Heart left ventricle (tissue), 16 donors: ENCODE results near the gene GLG1. TPM values are rescaled to one million over a fixed set of nuclear protein-coding genes. Genes with fewer than 3 reads are reported as not detected.

Source experiments
- ATAC-seq, 4 donors: fragments of 200-7000 bp; cut with Tn5 transposase; one replicate each; pipeline ENCODE4 v1.9.1; 2020 to 2022; ENCODE audit warnings: moderate library complexity in 4 of 4, mild to moderate bottlenecking in 3 of 4, moderate number of reproducible peaks in 1 of 4
- DNase-seq, 5 donors: peaks; one replicate each; pipeline ENCODE4 v3.0.0-alpha.2; 2020
- H3K27ac ChIP-seq, 12 donors: fragments of 200-600 bp; sonication (generic) in 4 of 12; one replicate each; pipeline versions ENCODE4 v1.5.0 to v1.8.0; 2016 to 2022; ENCODE audit warnings: mild to moderate bottlenecking in 2 of 12
- H3K27me3 ChIP-seq, 9 donors: fragments of 200-600 bp; sonication (generic) in 2 of 9; one replicate each; pipeline versions ENCODE4 v1.5.1 to v1.8.0; 2016 to 2022; ENCODE audit warnings: mild to moderate bottlenecking in 3 of 9
- H3K36me3 ChIP-seq, 9 donors: fragments of 200-600 bp; sonication (generic) in 2 of 9; one replicate each; pipeline versions ENCODE4 v1.5.0 to v1.8.0; 2018 to 2022; ENCODE audit warnings: mild to moderate bottlenecking in 2 of 9
- H3K4me1 ChIP-seq, 12 donors: fragments of 200-600 bp; sonication (generic) in 4 of 12; one replicate each; pipeline versions ENCODE4 v1.5.0 to v1.8.0; 2016 to 2022; ENCODE audit warnings: mild to moderate bottlenecking in 3 of 12
- H3K4me3 ChIP-seq, 12 donors: fragments of 200-600 bp; sonication (generic) in 4 of 12; one replicate each; pipeline versions ENCODE4 v1.5.0 to v1.8.0; 2017 to 2022; ENCODE audit warnings: mild to moderate bottlenecking in 9 of 12, moderate library complexity in 4 of 12
- H3K9me3 ChIP-seq, 12 donors: fragments of 200-600 bp; sonication (generic) in 4 of 12; one replicate each; pipeline versions ENCODE4 v1.5.0 to v1.8.0; 2016 to 2022; ENCODE audit warnings: mild to moderate bottlenecking in 1 of 12
- CTCF ChIP-seq, 12 donors: fragments of 200-600 bp; sonication (generic) in 4 of 12; IDR thresholded peaks; one replicate each; pipeline versions ENCODE4 v1.5.0 to v1.8.0; 2018 to 2022; ENCODE audit warnings: antibody characterized with exemption in 12 of 12, mild to moderate bottlenecking in 5 of 12
- POLR2A ChIP-seq, 2 donors: fragments of 450-650 bp; IDR thresholded peaks; one replicate each; pipeline ENCODE4 v1.6.1; 2017; ENCODE audit warnings: antibody characterized with exemption in 2 of 2, mild to moderate bottlenecking in 2 of 2, moderate library complexity in 2 of 2
- WGBS, 4 donors: extraction: QIAGEN DNeasy Blood & Tissue Kit in 2 of 4; methylation state at CpG; one replicate each; pipeline versions ENCODE4 v1.1.5 to v1.1.7; 2013 to 2018; 5-methylcytosine and 5-hydroxymethylcytosine counted together
- intact Hi-C, 10 donors: fragments of 100-400 bp; cut with DNase I; formaldehyde crosslinking; loops; one replicate each; pipeline versions ENCODE4 v1.11.1 to v1.14.2; 2022
- polyA plus RNA-seq, 2 donors: library from polyadenylated mRNA; stranded (reverse); fragments of 200-250 nt; gene quantifications; one replicate each; pipeline ENCODE4 v1.2.3, GENCODE V29; 2013
- total RNA-seq, 9 donors: library from RNA; depleted of rRNA in 2 of 9; stranded (reverse); fragments of >200 nt in 2 of 9; fragmentation: NEBNext Ultra II Directional in 3 of 9; extraction: Animal tissue kit (Norgen Biotek cat#: 25700) in 3 of 9; gene quantifications; one replicate each; pipeline versions ENCODE4 v1.1.0 to v1.2.4, GENCODE V29; 2016 to 2023
- donor health status: ischemic (EF 13 %, LVEDD 7.1; RV severe dilation, severe dysfunction).
- donor health status: healthy with polysubstance abuse.
- donor health status: DM: no; HTN: yes; CAD: no.
- donor health status: DM: no; HTN: no; CAD: no.
- donor health status: ischemic (EF 25% LVEDD 6.9; RV normal size, moderate dysfunction).
- donor health status: ischemic (EF 25% LVEDD 5.7; RV mildly dilated, moderate dysfunction).
- donor health status: healthy.
- donor health status: DM: yes; HTN: yes; CAD: no.
- donor health status: ischemic (EF 35%, LVEDD 5.7; RV mildly dilated, moderate dysfunction).
- donor health status: nonischemic (EF 11% LVEDD 7.7; RV severe dilation, severe dysfunction).
- donor health status: DM: yes; HTN: yes; CAD: no.
- donor health status: PGD.
- donor health status: ischemic (EF 29% LVEDD 5.4; RV normal size, mild dysfunction).
- donor health status: nonischemic (EF 23%, LVEDD 6.1; RV moderate dilation, normal function).

GLG1 gene
- total and polyA plus RNA-seq, 11 donors, result 26.5 to 138 (median 102) TPM

- H3K27ac ChIP-seq, result no peak overlapping the region
- no peaks in the 10 kb centered on the region for H3K27me3 ChIP-seq
- no peaks in the 10 kb centered on the region for H3K9me3 ChIP-seq
- H3K4me3 ChIP-seq, result no peak overlapping the region
- ATAC-seq (no peak), DNase-seq (no peak)
- H3K4me1 ChIP-seq, result no peaks in the 10 kb centered on the region
- intact Hi-C loops, result loop anchor here in 1 of 10 donors (5.0 kb wide), 1 partner anchor 150 kb away; no protein-coding TSS in a partner anchor
- 65 to 73% (median 70%) methylated on average over 3 of the region's 3 CpGs for WGBS, 4 donors
- TF ChIP-seq CTCF (IDR thresholded peaks at IDR 0.05), result no peak
- H3K36me3 ChIP-seq, result peaks cover 0 to 100% (median 92%) of the 10 kb centered on the region in 9 donors
Observed at GRCh38 chr16:74472540-74472939, 134.4 kb downstream of the GLG1 start.

- peaks cover 0 to 100% (median 92%) of the 10 kb centered on the region in 9 donors for H3K36me3 ChIP-seq
- H3K4me3 ChIP-seq, result no peak overlapping the region
- H3K4me1 ChIP-seq, result no peaks in the 10 kb centered on the region
- intact Hi-C loops, result loop anchor here in 1 of 10 donors (5.0 kb wide), 1 partner anchor 150 kb away; no protein-coding TSS in a partner anchor
- DNase-seq (no peak), ATAC-seq (no peak)
- TF ChIP-seq CTCF (IDR thresholded peaks at IDR 0.05) (no peak), POLR2A (IDR thresholded peaks at IDR 0.05) (no peak)
- no peaks in the 10 kb centered on the region for H3K9me3 ChIP-seq
- no peaks in the 10 kb centered on the region for H3K27me3 ChIP-seq
- 80 to 85% (median 83%) methylated on average over 3 of the region's 3 CpGs for WGBS, 4 donors
- H3K27ac ChIP-seq, result no peak overlapping the region
Observed at GRCh38 chr16:74472010-74472409, 134.9 kb downstream of the GLG1 start.

- H3K4me1 ChIP-seq, result peaks cover 0 to 13% (median 0%) of the 10 kb centered on the region in 12 donors
- ATAC-seq, result no peak
- H3K9me3 ChIP-seq, result no peaks in the 10 kb centered on the region
- H3K27ac ChIP-seq, result no peak overlapping the region
- H3K27me3 ChIP-seq, result no peaks in the 10 kb centered on the region
- TF ChIP-seq CTCF (IDR thresholded peaks at IDR 0.05), result peak in 1 of 12 donors; percentile 10
- no peak for TF ChIP-seq POLR2A (IDR thresholded peaks at IDR 0.05)
- no peak overlapping the region for H3K4me3 ChIP-seq
- 70 to 86% (median 75%) methylated on average over 5 to 6 of the region's 6 CpGs for WGBS, 4 donors
- no peak for DNase-seq
- intact Hi-C loops, result loop anchor here in 3 of 10 donors (2.0 to 10.0 kb wide), 3 partner anchors 27 to 155 kb away; no protein-coding TSS in a partner anchor
- H3K36me3 ChIP-seq, result peaks cover 0 to 100% (median 92%) of the 10 kb centered on the region in 9 donors
Observed at GRCh38 chr16:74469946-74470478, 136.9 kb downstream of the GLG1 start.

- TF ChIP-seq CTCF (IDR thresholded peaks at IDR 0.05) (no peak), POLR2A (IDR thresholded peaks at IDR 0.05) (no peak)
- Histone ChIP-seq H3K9me3 (no peaks in the 10 kb centered on the region), H3K4me1 (peaks cover 0 to 13% (median 0%) of the 10 kb centered on the region in 12 donors), H3K27ac (no peak overlapping the region), H3K27me3 (no peaks in the 10 kb centered on the region), H3K36me3 (peaks cover 0 to 100% (median 92%) of the 10 kb centered on the region in 9 donors), H3K4me3 (no peak overlapping the region)
- DNase-seq (no peak), ATAC-seq (no peak)
- intact Hi-C loops, result loop anchor here in 1 of 10 donors (10.0 kb wide), 1 partner anchor 156 kb away; no protein-coding TSS in a partner anchor
- WGBS, 4 donors, result 83 to 87% (median 85%) methylated on average over 9 of the region's 9 CpGs
Observed at GRCh38 chr16:74468807-74469525, 137.9 kb downstream of the GLG1 start.
